PC-3 (cell line): Measurements from ENCODE around the gene TADA2B. TPM values are rescaled to one million over a fixed set of nuclear protein-coding genes. Genes with fewer than 3 reads are reported as not detected.

Source experiments
- ATAC-seq: fragments of 200-7000 bp; cut with Tn5 transposase; 2 replicates; pipeline ENCODE4 v1.9.1; 2020; ENCODE audit warnings: mild to moderate bottlenecking, moderate library complexity
- BruUV-seq: library from RNA; stranded (reverse); fragments of 400-500 nt; replicated peaks from 2 replicates; lab custom pipeline; 2021; lab: Mats Ljungman, UMichigan
- CTCF ChIA-PET: fragments of 300-600 bp; sonication (Branson Sonifier 250); formaldehyde crosslinking; loops from one replicate; lab custom pipeline; 2022; ENCODE audit warnings: antibody characterized with exemption; lab: Charles Lee
- POLR2A ChIA-PET: fragments of 300-600 bp; sonication (Branson Sonifier 250); formaldehyde crosslinking; loops from one replicate; lab custom pipeline; 2022; ENCODE audit warnings: antibody characterized with exemption; ENCODE audit not compliant: unreplicated experiment; lab: Charles Lee
- DNase-seq: peaks from one replicate; pipeline ENCODE4 v3.0.0-alpha.2; 2015
- H2AFZ ChIP-seq: fragments of 300-600 bp; sonication (generic); 2 replicates; pipeline ENCODE4 v1.6.0; 2016; ENCODE audit warnings: antibody characterized with exemption, low read length
- H3F3A ChIP-seq: fragments of 300-600 bp; sonication (generic); one replicate; pipeline ENCODE4 v1.6.0; 2017; ENCODE audit warnings: antibody characterized with exemption, low read length, control low read depth, mild to moderate bottlenecking; ENCODE audit not compliant: unreplicated experiment
- H3K27ac ChIP-seq: fragments of 300-600 bp; sonication (generic); 2 replicates; pipeline ENCODE4 v1.5.1; 2016; ENCODE audit warnings: mild to moderate bottlenecking, low read length
- H3K27me3 ChIP-seq: fragments of 300-600 bp; sonication (generic); 2 replicates; pipeline ENCODE4 v1.6.1; 2016; ENCODE audit warnings: low read length, mixed read lengths
- H3K36me3 ChIP-seq: fragments of 300-600 bp; sonication (generic); 2 replicates; pipeline ENCODE4 v1.6.1; 2016; ENCODE audit warnings: low read depth, mixed run types, low read length, mixed read lengths
- H3K4me1 ChIP-seq: fragments of 300-600 bp; sonication (generic); 2 replicates; pipeline ENCODE4 v1.5.1; 2016; ENCODE audit warnings: low read length; ENCODE audit not compliant: insufficient read depth
- H3K4me2 ChIP-seq: fragments of 300-600 bp; sonication (generic); 2 replicates; pipeline ENCODE4 v1.6.0; 2016; ENCODE audit warnings: low read length
- H3K4me3 ChIP-seq: fragments of 300-600 bp; sonication (generic); 2 replicates; pipeline ENCODE4 v1.5.1; 2016; ENCODE audit warnings: mild to moderate bottlenecking, low read length, mixed read lengths
- H3K79me2 ChIP-seq: fragments of 300-600 bp; sonication (generic); 2 replicates; pipeline ENCODE4 v1.6.1; 2017; ENCODE audit warnings: low read length, mixed read lengths
- H3K9ac ChIP-seq: fragments of 300-600 bp; sonication (generic); 2 replicates; pipeline ENCODE4 v1.6.0; 2016; ENCODE audit warnings: mild to moderate bottlenecking, low read length
- H3K9me2 ChIP-seq: fragments of 300-600 bp; sonication (generic); replicated peaks from 2 replicates; pipeline ENCODE4 v1.6.1; 2016; ENCODE audit warnings: mixed run types, low read length, mixed read lengths
- H3K9me3 ChIP-seq: fragments of 300-600 bp; sonication (generic); 2 replicates; pipeline ENCODE4 v1.6.1; 2016; ENCODE audit warnings: low read length, mixed read lengths
- H4K20me1 ChIP-seq: fragments of 300-600 bp; sonication (generic); 2 replicates; pipeline ENCODE4 v1.6.1; 2016; ENCODE audit warnings: low read length, mixed read lengths
- EZH2 ChIP-seq: fragments of 300-600 bp; sonication (generic); IDR thresholded peaks from one replicate; pipeline ENCODE4 v1.6.1; 2017; ENCODE audit warnings: antibody characterized with exemption, mild to moderate bottlenecking, low read length; ENCODE audit not compliant: unreplicated experiment
- EZH2phosphoT487 ChIP-seq: fragments of 300-600 bp; sonication (generic); IDR thresholded peaks from 2 replicates; pipeline ENCODE4 v1.6.1; 2018; ENCODE audit warnings: mild to moderate bottlenecking, antibody characterized with exemption, low read length, borderline replicate concordance
- intact Hi-C: fragments of 100-400 bp; cut with micrococcal nuclease; formaldehyde crosslinking; loops from 2 replicates; pipeline ENCODE4 v1.9.0; 2023
- total RNA-seq: library from RNA; depleted of rRNA; stranded (reverse); fragments of >200 nt; gene quantifications from 2 replicates; pipeline ENCODE4 v1.2.3, GENCODE V29; 2014
- TF ChIP-seq, protein P1 (sequence below): fragments of 300-600 bp; sonication (generic); conservative IDR thresholded peaks from 2 replicates; pipeline ENCODE4 v1.5.1; 2017; ENCODE audit warnings: antibody characterized with exemption, low read depth, mild to moderate bottlenecking, low read length

TADA2B gene
- total RNA-seq, 1 experiment from 2014 or later, result 14.7 TPM

DNA sequence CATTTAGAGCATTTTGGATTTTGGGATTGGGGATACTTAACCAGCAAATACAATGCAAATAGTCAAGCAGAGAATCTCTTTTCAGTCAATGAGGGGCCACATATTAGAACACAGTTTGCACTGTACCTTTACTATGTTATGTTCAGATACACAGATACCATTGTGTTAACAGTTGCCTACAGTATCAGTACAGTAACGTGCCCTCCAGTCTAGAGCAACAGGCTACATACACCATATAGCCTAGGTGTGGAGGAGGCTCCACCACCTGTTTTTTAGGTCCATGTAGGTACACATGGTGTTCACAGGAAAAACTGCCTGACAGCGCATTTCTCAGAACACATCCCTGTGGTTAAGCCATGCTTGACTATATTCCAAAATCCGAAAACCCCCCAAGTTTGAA is 15.6 kb downstream of the TADA2B start:
- Histone ChIP-seq H3K4me2 (no peak overlapping the region), H3K27ac (no peak overlapping the region), H3K79me2 (peaks cover 10% of the 10 kb centered on the region), H3F3A (no peaks in the 10 kb centered on the region), H3K9me3 (no peaks in the 10 kb centered on the region), H3K4me3 (no peak overlapping the region), H3K4me1 (no peaks in the 10 kb centered on the region), H3K27me3 (no peaks in the 10 kb centered on the region), H3K36me3 (peaks cover 46% of the 10 kb centered on the region), H4K20me1 (peaks cover 10% of the 10 kb centered on the region; the same call in 1 of the 2 replicates), H3K9me2 (no peaks in the 10 kb centered on the region), H2AFZ (no peak overlapping the region), H3K9ac (no peak overlapping the region)
- no peak for TF ChIP-seq EZH2
- TF ChIP-seq, protein P1, sequence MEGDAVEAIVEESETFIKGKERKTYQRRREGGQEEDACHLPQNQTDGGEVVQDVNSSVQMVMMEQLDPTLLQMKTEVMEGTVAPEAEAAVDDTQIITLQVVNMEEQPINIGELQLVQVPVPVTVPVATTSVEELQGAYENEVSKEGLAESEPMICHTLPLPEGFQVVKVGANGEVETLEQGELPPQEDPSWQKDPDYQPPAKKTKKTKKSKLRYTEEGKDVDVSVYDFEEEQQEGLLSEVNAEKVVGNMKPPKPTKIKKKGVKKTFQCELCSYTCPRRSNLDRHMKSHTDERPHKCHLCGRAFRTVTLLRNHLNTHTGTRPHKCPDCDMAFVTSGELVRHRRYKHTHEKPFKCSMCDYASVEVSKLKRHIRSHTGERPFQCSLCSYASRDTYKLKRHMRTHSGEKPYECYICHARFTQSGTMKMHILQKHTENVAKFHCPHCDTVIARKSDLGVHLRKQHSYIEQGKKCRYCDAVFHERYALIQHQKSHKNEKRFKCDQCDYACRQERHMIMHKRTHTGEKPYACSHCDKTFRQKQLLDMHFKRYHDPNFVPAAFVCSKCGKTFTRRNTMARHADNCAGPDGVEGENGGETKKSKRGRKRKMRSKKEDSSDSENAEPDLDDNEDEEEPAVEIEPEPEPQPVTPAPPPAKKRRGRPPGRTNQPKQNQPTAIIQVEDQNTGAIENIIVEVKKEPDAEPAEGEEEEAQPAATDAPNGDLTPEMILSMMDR, result no peak
- TF ChIP-seq EZH2phosphoT487, result no peak
- POLR2A ChIA-PET, result no interaction called here
- ATAC-seq (no peak), DNase-seq (no peak)
- intact Hi-C loops, result no loop called here
- CTCF ChIA-PET, result no interaction called here
- BruUV-seq, result no TSS peak

DNA sequence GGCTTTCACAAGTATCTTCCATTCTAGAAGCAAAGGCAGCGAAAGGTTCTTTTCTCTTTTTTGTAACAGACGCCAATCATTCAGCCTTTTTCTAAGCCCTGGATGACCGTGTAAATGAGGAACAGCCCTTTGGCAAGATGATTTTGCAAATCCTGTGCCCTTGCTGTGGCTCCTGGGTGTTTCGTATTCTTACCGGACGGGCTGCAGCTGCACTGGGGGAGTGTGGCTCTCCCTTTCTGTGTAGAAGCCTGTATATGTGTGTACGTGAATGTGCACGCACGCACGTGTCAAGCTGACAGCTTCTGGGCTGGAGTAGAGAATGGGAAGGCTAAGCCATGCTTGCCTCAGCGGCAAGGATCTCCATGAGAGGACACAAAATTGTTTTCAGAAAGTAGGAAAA is 16.5 kb downstream of the TADA2B start:
- no peak overlapping the region for H3K4me2 ChIP-seq
- DNase-seq, result no peak
- ATAC-seq, result no peak
- no peak overlapping the region for H3K9ac ChIP-seq
- no peaks in the 10 kb centered on the region for H3F3A ChIP-seq
- TF ChIP-seq, protein P1, result no peak
- TF ChIP-seq EZH2 (no peak), EZH2phosphoT487 (no peak)
- H3K9me3 ChIP-seq, result no peaks in the 10 kb centered on the region
- no peaks in the 10 kb centered on the region for H3K27me3 ChIP-seq
- no peaks in the 10 kb centered on the region for H3K4me1 ChIP-seq
- no peak overlapping the region for H2AFZ ChIP-seq
- H4K20me1 ChIP-seq, result peaks cover 16% of the 10 kb centered on the region
- H3K4me3 ChIP-seq, result no peak overlapping the region
- no peaks in the 10 kb centered on the region for H3K9me2 ChIP-seq
- no TSS peak for BruUV-seq
- ChIA-PET POLR2A (no interaction called here), CTCF (no interaction called here)
- H3K79me2 ChIP-seq, result peaks cover 19% of the 10 kb centered on the region
- intact Hi-C loops, result no loop called here
- peaks cover 48% of the 10 kb centered on the region for H3K36me3 ChIP-seq
- no peak overlapping the region for H3K27ac ChIP-seq

DNA sequence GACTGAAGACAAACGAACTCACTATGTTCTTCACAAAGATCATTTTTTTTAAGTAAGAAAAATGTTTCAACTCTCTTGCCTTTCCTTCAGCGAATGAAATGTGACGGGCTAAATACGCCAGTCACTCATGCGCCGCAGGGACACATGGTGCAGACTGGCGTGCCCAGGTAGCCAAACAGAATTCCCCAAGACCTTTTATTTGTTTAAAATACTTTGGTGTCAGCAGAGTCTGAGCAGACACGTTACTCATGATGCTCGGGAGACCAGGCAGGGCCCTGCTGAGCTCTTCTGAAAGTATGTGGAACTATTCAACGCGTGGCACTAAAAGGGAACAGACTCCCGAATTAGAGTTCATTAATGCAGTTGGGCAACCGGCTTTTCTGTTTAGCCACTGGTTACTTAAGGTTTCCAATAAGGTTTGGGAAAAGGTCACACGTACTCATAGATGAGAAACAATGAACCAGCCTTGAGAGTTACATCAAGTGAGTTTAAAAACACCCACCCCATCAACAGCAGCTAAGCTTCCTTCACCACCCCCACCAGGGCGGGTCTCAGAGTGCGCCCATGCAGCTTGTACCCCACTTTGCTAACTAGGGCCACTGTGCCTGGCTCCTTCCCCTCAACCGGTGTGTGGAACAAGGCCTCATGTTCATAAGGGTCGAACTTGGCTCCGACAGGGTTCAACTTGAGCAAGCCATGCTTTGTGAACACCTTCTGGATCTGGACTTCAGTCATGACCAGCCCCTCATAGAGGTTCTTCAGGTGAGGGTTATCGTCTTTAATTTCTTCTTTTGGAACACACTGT is 17.4 kb downstream of the TADA2B start:
- POLR2A ChIA-PET, result no interaction called here
- Histone ChIP-seq H3F3A (no peaks in the 10 kb centered on the region), H3K4me2 (no peak overlapping the region), H3K4me1 (0 out of 2 replicates have a peak, but pooled peaks cover 2% of the 10 kb centered on the region), H3K27ac (no peak overlapping the region), H3K4me3 (no peak overlapping the region), H2AFZ (no peak overlapping the region), H3K36me3 (peaks cover 52% of the 10 kb centered on the region), H3K9me3 (no peaks in the 10 kb centered on the region), H4K20me1 (peaks cover 25% of the 10 kb centered on the region), H3K79me2 (peaks cover 27% of the 10 kb centered on the region), H3K9me2 (no peaks in the 10 kb centered on the region), H3K27me3 (no peaks in the 10 kb centered on the region), H3K9ac (no peak overlapping the region)
- intact Hi-C loops, result no loop called here
- CTCF ChIA-PET, result no interaction called here
- no peak for DNase-seq
- no peak for ATAC-seq
- no TSS peak for BruUV-seq
- TF ChIP-seq EZH2 (no peak), EZH2phosphoT487 (no peak)
- TF ChIP-seq, protein P1, result no peak
